AG10803 (cell line): ENCODE measurements around the gene TMEM178B.

ENCODE experiments used
- DNase-seq: peaks from one replicate; pipeline ENCODE4 v3.0.0; 2010; ENCODE audit warnings: low read depth
- H3K4me3 ChIP-seq: 2 replicates; pipeline ENCODE4 v1.5.1; 2011; ENCODE audit warnings: mild to moderate bottlenecking, low read length, control low read depth
- TF ChIP-seq, protein P1 (sequence below): conservative IDR thresholded peaks from 2 replicates; pipeline ENCODE4 v1.5.1; 2011; ENCODE audit warnings: mild to moderate bottlenecking, low read length, control low read depth, inconsistent platforms

Gene TMEM178B

DNA sequence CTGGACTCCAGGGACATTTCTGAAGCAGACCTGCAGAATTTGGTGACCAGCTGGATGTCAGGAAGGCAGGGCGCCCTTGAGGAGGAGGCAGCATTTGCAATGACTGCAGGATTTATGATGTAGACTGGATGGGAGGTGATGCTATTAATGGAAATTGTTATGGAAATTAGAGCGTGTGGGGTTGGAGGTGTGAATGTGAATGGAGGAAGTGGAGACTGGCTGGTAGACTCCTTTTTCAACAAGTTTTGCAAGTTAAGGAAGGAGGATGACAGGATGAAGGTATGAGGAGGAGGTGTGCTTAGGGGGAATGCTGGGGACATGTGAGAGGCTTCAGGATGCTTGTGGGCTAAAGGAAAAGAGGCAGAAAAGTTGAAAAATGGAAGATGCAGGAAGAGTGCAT lies 137.0 kb downstream of the TMEM178B start:
- no peak for DNase-seq
- H3K4me3 ChIP-seq = no peak overlapping the region
- TF ChIP-seq, protein P1, sequence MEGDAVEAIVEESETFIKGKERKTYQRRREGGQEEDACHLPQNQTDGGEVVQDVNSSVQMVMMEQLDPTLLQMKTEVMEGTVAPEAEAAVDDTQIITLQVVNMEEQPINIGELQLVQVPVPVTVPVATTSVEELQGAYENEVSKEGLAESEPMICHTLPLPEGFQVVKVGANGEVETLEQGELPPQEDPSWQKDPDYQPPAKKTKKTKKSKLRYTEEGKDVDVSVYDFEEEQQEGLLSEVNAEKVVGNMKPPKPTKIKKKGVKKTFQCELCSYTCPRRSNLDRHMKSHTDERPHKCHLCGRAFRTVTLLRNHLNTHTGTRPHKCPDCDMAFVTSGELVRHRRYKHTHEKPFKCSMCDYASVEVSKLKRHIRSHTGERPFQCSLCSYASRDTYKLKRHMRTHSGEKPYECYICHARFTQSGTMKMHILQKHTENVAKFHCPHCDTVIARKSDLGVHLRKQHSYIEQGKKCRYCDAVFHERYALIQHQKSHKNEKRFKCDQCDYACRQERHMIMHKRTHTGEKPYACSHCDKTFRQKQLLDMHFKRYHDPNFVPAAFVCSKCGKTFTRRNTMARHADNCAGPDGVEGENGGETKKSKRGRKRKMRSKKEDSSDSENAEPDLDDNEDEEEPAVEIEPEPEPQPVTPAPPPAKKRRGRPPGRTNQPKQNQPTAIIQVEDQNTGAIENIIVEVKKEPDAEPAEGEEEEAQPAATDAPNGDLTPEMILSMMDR = no peak

DNA sequence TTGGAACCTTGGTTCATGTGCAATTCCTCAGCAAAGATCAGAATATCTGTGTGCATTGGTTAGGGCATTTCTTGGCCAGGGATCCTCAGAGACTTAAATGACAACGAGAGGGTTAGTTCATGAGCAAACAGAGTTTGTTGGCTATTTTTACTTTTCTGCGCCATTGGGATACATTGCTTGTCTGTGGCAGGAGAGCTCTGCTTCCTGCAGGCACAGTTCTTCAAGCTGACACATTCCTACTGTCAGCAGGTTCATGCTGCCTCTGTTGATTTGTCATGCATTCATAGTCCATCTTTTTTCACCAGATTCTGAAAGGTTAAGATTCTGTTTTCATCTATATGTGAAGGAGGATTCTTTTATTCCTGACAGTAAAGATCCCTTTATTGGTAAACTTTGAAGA lies 139.4 kb downstream of the TMEM178B start:
- TF ChIP-seq, protein P1 = no peak
- H3K4me3 ChIP-seq = no peak overlapping the region
- DNase-seq = no peak

DNA sequence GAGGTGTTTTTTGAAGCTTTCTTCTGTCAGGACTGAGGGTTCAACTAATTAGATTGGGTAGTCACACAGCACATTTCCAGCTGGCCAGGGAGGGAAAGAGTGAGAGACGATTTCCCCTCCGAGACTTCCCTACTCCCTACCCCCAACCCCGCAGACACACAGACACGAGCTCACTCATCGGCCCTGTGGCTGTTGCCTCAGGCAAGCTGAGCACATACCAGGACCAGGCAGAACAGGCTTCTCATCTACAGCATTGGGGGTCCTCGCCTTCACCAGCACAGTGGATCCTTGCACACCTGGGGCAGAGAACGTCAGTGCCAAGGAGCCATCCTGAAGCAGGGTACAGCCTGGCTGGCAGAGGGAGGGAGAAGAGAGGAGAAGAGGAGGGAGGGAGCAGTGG lies 144.1 kb downstream of the TMEM178B start:
- TF ChIP-seq, protein P1 = no peak
- no peak overlapping the region for H3K4me3 ChIP-seq
- no peak for DNase-seq

DNA sequence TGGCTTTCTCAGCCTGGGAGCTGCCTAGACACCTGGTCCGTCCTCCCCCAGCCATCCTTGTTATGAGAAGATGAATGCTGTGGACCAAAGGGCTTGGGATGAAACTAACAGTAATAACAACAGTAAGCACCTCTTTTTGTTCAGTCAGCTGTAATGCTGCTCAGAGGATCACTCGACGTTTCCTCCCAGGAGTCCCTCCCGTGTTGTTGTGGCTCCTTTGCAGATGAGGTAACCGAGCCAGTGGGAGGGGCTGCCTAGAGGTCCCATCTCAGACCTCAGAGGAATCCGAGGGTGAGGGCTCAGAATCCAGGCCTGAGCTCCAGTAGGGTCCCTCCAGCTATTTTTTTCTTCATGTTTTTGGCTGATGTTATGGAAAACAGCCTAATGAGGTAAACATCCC lies 145.1 kb downstream of the TMEM178B start:
- no peak for DNase-seq
- TF ChIP-seq, protein P1 = no peak
- no peak overlapping the region for H3K4me3 ChIP-seq

DNA sequence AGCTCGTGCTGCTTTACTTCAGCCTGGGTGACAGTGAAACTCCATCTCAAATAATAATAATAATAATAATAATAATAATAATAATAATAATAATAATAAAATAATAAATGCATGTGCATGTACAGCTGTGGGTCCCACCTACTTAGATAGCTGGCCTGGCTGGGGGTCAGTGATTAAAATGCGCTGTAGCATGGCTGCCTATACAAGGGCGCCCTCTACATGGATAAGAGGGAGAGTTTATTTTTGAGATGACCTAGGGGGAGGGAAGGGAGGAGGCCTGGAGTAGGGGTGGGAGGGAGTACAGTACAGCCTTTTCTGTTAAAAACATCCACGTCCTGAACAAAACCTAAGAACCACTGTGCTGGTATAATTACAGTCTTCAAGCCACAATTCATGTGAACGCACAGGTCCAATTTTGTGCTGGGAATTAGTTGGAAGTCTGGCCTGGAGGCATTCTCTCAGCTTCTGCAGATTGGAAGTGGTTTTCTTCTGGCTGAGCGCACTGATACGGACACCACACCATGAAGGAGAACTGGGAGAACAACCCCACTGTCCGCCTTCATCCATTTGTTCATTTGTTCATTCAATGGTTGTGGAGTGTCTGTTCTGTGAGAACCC lies 146.5 kb downstream of the TMEM178B start:
- no peak overlapping the region for H3K4me3 ChIP-seq
- DNase-seq = no peak
- TF ChIP-seq, protein P1 = no peak

DNA sequence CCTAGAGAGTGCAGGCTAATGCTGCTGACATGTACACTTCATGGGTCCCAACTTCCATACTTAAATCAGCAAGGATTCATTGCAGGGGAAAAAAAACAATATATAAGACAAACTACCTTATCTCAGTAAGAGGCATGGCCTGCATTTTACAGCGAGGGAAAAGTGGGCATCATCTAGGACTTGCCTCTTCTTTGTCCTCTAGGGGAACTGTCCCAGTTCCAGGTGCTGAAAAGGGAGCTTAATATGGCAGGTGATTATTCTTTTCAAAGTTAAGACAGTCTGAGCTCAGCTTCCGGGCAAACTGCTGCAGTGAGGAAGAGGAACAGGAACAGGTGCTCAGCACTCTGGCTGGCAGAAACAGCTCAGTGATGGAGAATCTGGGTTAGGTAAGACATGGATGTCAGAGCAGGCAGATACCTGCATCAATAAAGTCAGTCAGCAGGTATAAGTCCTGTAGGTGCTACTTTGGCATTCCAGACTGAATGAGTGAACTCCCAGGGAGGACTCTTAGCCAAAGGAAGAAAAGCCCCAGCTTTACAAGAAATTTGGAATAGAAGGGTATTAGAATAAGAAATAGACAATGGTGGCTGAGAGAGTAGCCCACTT lies 147.2 kb downstream of the TMEM178B start:
- no peak overlapping the region for H3K4me3 ChIP-seq
- TF ChIP-seq, protein P1 = no peak
- no peak for DNase-seq

DNA sequence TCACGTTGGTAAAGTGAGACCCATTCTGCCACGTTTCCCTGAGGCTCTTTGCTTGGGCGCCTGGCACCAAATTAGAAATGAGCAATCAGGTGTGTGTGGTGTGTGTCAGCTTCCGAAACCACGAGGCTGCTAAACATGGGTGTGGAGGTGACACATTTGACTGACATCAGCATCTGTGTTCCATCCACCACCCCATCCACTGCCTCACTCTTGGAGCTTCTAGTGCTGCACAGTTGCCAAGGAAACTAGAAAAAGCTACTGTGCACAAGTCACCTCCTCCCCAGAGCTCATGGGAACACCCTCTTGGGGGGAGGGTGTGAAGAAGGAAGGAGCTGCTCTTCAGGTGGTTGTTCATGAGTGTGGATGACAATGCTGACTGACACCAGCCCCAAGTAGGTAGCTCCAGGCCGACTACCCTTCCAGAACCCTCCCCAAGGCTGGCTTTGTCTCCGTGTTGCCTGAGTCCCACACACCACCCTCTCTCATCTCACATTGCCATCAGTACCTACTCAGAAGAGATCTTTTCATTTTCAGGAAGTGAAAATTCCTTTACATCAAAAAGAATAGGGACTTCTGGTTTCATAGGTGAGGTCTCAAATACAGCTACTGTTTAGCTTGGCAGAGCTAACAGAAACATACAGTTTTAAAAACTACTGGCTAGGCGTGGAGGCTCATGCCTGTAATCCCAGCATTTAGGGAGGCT lies 152.2 kb downstream of the TMEM178B start:
- no peak overlapping the region for H3K4me3 ChIP-seq
- DNase-seq = no peak
- TF ChIP-seq, protein P1 = no peak
